ENCODE results near the gene HLF. TPM values are rescaled to one million over a fixed set of nuclear protein-coding genes. Genes with fewer than 3 reads are reported as not detected.

HLF gene
- total and polyA plus RNA-seq, 2 donors = 7.7 to 31.4 TPM

DNA sequence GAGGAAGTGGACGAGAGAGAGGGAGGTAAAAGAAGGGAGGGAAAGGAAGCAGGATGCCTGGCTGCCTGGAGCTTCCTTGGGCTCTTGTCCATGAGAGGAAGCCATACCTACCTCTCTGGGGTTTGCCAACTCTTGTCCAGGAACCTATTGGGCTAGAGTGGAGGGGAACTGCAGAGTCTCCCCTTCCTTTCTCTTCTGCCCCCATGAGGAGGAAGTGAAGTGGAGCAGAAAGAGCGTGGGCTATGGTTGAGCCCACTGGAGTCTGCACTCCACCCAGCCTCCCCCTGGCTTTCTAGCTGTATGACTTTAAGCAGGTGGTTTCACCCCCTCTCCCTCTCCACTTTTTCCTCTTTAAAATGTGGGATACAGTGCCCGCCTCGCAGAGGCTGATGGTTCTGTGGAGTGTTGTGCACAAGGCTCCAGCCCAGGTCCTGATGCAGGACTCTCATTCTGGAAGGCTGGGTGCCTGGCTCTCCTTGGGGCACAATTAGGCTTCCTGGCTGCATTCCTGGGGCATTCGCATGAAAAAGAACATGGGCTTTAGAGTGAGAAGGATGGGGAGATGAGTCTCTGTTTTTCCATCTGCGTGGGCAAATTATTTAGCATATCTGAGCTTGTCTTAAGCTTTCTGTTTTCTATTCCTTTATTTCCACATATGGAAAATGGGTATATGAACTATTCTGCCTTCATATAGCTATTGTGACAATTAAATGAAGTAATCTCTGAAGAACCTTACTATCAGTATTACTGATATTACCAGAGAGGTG lies 40.7 kb downstream of the HLF start:
- WGBS = 94% methylated on average over 6 of the region's 6 CpGs
- Histone ChIP-seq H3K4me3 (ENCODE audit: low read depth, low read length) (no peak overlapping the region), H3K4me1 (ENCODE audit: insufficient read depth) (no peaks in the 10 kb centered on the region), H3K36me3 (ENCODE audit: insufficient read depth) (no peaks in the 10 kb centered on the region), H3K27ac (ENCODE audit: low read depth) (no peak overlapping the region)
- DNase-seq (ENCODE audit: extremely low spot score) = no peak

DNA sequence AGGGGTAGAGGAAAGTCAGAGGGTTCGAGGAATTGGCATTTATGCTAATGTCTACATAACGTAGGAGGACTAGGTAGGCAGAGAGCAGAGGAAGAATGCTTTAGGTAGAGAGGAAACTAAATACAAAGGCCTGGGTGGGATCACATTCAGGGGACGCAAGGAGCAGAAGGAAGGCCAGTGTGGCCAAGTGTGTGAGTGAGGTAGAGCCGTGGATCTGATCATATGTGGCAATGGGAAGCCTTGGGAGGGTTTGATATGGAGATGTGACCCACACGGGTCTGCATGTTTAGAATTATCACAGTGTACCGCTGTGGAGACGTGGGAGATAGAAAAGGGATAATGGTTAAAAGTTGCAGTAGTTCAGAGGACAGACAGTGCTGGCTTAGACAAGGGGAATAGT lies 43.1 kb downstream of the HLF start:
- no peaks in the 10 kb centered on the region for H3K4me1 ChIP-seq (ENCODE audit: insufficient read depth)
- H3K27ac ChIP-seq (ENCODE audit: low read depth) = no peak overlapping the region
- no peak overlapping the region for H3K4me3 ChIP-seq (ENCODE audit: low read depth, low read length)
- no peaks in the 10 kb centered on the region for H3K36me3 ChIP-seq (ENCODE audit: insufficient read depth)
- DNase-seq (ENCODE audit: extremely low spot score) = no peak
- WGBS = 89% methylated on average over 7 of the region's 7 CpGs

DNA sequence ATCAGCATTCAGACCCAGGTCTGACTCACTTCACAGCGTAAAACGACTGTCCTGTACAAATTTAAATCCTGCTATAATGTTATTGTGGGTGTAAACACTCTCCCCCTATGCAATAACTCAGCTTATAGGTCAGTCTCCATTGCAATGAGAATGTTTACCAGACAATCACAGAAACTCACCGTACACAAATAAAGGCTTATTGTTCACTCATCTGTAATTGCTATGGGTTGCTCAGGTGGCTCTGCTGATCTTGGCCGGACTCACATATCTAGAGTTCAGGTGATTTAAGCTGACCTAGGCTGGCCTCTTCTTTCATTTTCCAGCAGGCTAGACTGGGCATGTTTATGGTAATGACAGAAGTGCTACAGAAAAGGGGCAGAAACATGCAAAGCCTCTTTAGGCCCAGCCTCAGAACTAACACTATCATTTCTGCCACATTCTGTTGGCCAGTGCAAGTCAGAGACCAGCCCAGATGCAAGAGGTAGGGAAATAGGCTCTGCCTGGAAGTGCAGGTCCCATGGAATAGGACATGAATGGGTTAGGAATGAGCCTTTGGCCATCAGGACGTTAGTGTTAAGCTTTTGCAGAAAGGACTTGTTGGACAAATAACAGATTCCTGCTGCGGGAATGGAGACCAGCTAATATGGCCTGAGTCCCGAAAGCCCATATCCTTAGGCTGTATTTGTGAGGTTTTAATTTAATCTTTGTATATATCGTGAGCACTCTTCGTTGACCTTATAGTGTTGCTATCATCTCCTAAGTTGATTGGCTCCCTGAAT lies 44.0 kb downstream of the HLF start:
- H3K36me3 ChIP-seq (ENCODE audit: insufficient read depth) = no peaks in the 10 kb centered on the region
- H3K27ac ChIP-seq (ENCODE audit: low read depth) = no peak overlapping the region
- 71% methylated on average over 9 of the region's 9 CpGs for WGBS
- H3K4me3 ChIP-seq (ENCODE audit: low read depth, low read length) = no peak overlapping the region
- no peak for DNase-seq (ENCODE audit: extremely low spot score)
- no peaks in the 10 kb centered on the region for H3K4me1 ChIP-seq (ENCODE audit: insufficient read depth)

DNA sequence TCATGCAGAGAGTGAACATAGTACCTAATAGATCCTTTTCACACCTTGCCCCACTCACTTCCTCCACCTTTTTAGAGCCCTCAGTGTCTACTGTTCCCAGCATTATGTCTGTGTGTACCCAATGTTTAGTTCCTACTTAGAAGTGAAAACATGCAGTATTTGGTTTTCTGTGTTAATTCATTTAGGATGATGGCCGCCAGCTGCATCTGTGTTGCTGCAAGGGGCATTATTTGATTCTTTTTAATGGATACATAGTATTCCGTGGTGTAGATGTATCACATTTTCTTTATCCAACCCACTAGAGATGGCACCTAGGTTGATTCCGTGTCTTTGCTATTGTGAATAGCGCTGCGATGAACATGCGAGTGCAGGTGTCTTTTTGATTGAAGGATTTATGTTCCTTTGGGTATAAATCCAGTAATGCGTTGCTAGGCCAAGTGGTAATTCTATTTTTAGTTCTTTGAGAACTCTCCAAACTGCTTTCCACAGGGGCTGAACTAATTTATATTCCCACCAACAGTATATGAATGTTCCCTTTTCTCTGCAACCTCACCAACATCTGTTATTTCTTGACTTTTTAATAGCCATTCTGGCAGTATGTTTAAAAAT lies 47.1 kb downstream of the HLF start:
- DNase-seq (ENCODE audit: extremely low spot score) = no peak
- H3K27ac ChIP-seq (ENCODE audit: low read depth) = no peak overlapping the region
- no peaks in the 10 kb centered on the region for H3K36me3 ChIP-seq (ENCODE audit: insufficient read depth)
- H3K4me3 ChIP-seq (ENCODE audit: low read depth, low read length) = no peak overlapping the region
- H3K4me1 ChIP-seq (ENCODE audit: insufficient read depth) = no peaks in the 10 kb centered on the region
- WGBS = 90% methylated on average over 7 of the region's 7 CpGs

DNA sequence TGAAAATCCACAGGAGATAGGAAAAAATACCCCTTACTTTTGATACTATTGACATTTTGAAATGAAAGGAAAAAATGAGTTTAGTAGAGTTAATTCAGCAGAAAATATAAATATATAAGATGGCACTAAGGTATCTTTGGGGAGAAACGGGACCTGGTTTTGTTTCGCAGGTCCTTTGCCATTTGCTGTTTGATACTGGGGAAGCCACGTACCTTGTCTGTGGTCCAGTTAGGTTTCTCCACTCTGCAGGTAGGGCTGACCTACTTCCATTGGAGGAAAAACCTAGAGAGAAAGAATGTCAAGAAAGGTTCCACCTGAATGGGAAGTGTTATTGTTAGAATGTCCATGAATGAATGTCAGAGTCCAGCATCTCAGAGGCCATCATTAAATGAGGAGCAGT lies 48.1 kb downstream of the HLF start:
- Histone ChIP-seq H3K4me1 (ENCODE audit: insufficient read depth) (no peaks in the 10 kb centered on the region), H3K4me3 (ENCODE audit: low read depth, low read length) (no peak overlapping the region), H3K36me3 (ENCODE audit: insufficient read depth) (no peaks in the 10 kb centered on the region), H3K27ac (ENCODE audit: low read depth) (no peak overlapping the region)
- 98% methylated on average over 3 of the region's 3 CpGs for WGBS
- no peak for DNase-seq (ENCODE audit: extremely low spot score)

DNA sequence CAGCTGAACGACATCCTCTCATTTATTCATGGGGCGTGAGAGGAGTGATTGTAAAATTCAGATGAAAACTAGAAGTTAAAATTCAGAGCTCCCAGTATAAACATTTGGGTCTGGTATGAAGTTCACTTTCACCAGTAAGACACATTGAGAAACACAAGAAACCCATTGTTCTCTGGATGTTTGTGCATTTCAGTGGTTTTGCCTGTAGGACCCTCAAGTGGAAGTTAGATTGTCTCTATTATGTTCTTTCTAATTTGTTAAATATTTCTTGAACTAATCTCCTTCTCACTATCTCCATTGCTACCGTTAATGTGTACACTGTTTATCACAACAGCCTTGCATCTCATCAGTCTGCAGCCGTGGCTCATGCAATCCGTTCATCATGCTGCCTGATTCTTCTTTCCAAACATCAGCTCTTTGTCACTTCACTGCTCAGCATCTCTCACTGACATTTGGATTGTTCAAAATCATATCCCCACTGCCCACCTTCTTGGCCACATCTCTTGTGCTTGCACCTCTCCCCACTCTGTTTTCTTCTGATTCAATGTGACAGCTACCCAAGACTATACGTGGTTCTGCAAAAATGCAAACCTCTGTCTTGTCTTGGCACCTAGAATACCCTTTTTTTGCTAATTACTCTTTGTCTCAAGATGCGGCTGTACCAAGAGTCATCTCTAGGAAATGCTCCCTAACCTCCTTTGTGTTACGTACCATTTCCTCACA lies 49.5 kb downstream of the HLF start:
- H3K36me3 ChIP-seq (ENCODE audit: insufficient read depth) = no peaks in the 10 kb centered on the region
- no peak overlapping the region for H3K4me3 ChIP-seq (ENCODE audit: low read depth, low read length)
- no peak for DNase-seq (ENCODE audit: extremely low spot score)
- H3K4me1 ChIP-seq (ENCODE audit: insufficient read depth) = no peaks in the 10 kb centered on the region
- H3K27ac ChIP-seq (ENCODE audit: low read depth) = no peak overlapping the region
- 86% methylated on average over 8 of the region's 8 CpGs for WGBS

DNA sequence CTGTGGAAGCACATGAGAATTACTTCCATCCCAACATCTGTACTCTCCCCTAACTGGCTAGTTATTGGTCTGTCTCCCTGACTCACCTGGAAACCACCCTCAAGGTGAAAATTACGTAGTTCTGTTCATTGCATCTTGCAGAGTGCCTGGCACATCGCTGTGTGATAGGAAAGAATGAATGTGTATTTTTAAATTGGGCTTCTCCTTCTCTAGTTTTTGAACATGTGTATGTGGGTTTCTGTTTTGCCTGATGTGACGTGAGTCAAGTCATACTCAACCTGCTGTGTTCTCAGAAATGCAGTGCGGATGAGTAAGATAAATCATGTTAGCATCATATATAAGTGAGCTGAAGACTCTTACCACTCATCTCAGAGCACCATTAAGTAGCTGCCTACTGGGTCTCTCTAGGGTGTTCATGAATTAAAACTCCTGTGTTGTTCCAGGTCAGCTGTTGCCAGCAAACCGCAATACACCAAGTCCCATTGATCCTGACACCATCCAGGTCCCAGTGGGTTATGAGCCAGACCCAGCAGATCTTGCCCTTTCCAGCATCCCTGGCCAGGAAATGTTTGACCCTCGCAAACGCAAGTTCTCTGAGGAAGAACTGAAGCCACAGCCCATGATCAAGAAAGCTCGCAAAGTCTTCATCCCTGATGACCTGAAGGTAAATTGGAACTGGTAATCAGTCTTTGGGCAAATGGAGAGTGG lies 50.2 kb downstream of the HLF start:
- 93% methylated on average over 8 of the region's 8 CpGs for WGBS
- no peak for DNase-seq (ENCODE audit: extremely low spot score)
- no peaks in the 10 kb centered on the region for H3K4me1 ChIP-seq (ENCODE audit: insufficient read depth)
- H3K36me3 ChIP-seq (ENCODE audit: insufficient read depth) = no peaks in the 10 kb centered on the region
- no peak overlapping the region for H3K27ac ChIP-seq (ENCODE audit: low read depth)
- no peak overlapping the region for H3K4me3 ChIP-seq (ENCODE audit: low read depth, low read length)

DNA sequence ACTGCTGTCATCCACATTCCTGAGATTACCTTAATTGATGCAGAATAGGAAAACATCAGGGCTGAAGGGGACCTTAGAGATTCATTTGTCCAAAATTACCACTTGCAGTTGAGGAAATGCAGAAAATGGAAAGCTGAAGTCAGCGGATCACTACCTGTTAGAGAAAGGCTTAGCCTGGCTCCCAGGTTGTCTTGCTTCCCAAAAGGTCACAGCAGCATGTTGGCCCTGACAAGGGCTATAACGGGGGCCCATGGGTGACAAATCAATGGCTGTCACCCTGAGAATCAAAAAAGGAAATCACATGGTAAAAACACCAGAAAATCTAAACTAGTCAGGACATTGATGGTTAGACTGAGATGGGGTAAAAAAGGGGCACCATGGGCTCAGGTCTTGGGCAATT lies 51.7 kb downstream of the HLF start:
- H3K27ac ChIP-seq (ENCODE audit: low read depth) = no peak overlapping the region
- H3K36me3 ChIP-seq (ENCODE audit: insufficient read depth) = no peaks in the 10 kb centered on the region
- no peak overlapping the region for H3K4me3 ChIP-seq (ENCODE audit: low read depth, low read length)
- WGBS = 91% methylated on average over 2 of the region's 2 CpGs
- no peak for DNase-seq (ENCODE audit: extremely low spot score)
- no peaks in the 10 kb centered on the region for H3K4me1 ChIP-seq (ENCODE audit: insufficient read depth)

DNA sequence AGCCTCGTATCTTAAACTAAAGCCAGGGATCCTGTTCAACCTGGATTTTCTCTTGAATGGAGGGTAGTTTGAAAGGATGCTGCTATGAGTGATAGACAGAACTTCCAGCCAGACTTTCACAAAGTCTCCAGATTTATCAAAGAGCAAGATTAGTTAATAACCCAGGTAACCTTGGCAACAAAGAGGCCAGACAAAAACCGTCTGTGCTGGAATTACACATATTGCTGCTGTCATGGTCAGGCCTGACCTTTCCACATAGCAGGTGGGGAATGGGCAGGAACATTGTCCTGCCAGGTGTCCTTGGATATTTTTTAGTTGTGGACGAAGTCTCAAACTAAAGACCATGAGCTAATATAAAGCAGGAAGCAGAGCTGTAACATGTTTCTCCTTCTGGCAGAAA lies 52.5 kb downstream of the HLF start:
- Histone ChIP-seq H3K27ac (ENCODE audit: low read depth) (no peak overlapping the region), H3K4me3 (ENCODE audit: low read depth, low read length) (no peak overlapping the region), H3K36me3 (ENCODE audit: insufficient read depth) (no peaks in the 10 kb centered on the region), H3K4me1 (ENCODE audit: insufficient read depth) (no peaks in the 10 kb centered on the region)
- whole genome bisulfite sequencing = 94% methylated on average over 3 of the region's 3 CpGs
- DNase-seq (ENCODE audit: extremely low spot score) = no peak

DNA sequence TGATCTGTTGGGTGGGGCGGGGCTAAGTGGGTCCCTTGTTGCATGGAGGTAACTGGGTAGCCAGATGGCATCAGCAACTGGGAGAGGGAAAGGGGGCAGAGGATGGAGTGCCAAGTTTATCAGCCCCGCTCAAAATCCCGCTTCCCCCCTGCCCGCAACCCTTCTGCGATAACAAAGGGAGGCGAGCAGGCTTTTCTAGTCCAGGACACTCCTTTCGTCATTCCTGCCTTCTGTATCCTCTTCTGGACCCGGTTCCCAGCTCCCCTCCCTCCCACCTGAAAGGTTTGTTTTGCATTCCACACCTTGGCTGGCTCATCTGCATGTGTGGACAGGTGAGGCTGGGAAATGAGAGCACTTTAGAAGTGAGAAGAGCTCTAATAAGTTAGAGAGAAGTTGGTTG lies 53.3 kb downstream of the HLF start:
- Histone ChIP-seq H3K4me3 (ENCODE audit: low read depth, low read length) (no peak overlapping the region), H3K27ac (ENCODE audit: low read depth) (no peak overlapping the region), H3K36me3 (ENCODE audit: insufficient read depth) (no peaks in the 10 kb centered on the region), H3K4me1 (ENCODE audit: insufficient read depth) (no peaks in the 10 kb centered on the region)
- WGBS = 97% methylated on average over 8 of the region's 8 CpGs
- DNase-seq (ENCODE audit: extremely low spot score) = no peak

DNA sequence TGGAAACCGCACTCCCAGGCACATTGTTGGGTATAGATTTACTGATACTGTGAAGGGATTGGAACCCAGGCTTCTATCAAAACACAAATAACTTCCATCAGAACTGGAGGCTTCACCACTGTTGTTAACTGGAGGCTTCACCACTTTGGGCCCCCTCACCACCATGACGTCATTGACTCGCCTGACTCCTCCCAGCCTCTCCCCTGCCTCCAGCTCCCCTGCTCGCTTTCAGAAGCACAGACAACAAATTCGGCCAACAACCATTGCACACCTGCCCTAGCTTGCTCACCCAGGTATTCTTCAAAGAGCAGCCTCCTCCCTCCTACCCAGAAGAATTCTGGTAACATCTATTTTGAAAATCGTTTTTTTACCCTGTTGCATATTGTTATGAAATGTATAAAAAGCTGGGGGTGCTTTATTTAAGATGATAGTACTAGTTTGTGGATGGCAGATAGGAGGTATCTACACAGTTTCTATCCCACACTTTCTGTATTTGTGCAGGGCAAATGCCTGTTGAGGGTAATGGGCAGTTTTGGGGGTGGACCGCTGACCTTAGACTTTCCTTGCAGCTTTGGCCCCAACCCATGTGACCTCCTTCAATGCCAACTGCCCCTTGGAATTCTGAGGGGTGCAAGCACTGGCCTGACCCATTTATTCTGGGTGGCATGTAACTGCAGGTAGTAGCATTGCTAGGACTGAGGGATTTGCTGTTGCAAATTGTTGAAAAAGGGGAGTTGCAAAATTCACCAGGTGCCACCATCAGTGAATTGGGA lies 54.1 kb downstream of the HLF start:
- Histone ChIP-seq H3K27ac (ENCODE audit: low read depth) (no peak overlapping the region), H3K4me1 (ENCODE audit: insufficient read depth) (no peaks in the 10 kb centered on the region), H3K36me3 (ENCODE audit: insufficient read depth) (no peaks in the 10 kb centered on the region), H3K4me3 (ENCODE audit: low read depth, low read length) (no peak overlapping the region)
- WGBS = 91% methylated on average over 7 of the region's 7 CpGs
- DNase-seq (ENCODE audit: extremely low spot score) = no peak

DNA sequence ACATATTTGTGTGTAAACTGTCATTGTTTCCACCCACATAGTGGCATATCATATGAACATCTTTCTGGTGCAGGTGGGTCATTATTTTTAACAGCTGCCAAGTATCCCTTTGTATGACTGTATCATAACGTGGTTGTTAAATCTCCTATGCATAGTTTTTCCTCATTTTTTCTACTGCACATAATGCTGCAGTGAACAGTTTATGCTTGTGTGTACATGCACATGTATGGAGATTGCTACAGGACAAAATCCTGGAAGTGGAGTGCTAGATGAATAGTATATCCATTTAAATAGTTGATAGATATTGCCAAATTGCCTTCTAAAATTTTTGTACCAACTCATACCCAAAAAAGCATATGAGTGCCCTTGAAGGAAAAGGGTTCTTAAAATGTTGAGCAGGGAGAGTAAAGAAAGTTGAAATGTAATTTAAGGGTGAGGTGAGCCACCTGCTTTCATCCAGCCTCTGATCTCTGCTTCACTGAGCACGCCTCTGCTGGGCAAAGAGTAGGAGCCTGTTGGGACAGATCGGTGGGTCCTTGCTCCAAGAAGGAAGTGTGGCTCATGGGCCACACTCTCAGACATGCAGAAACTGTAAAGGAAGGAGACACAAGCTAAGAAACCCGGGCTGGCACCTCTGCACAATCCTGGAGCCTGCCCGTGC lies 55.3 kb downstream of the HLF start:
- Histone ChIP-seq H3K36me3 (ENCODE audit: insufficient read depth) (no peaks in the 10 kb centered on the region), H3K4me1 (ENCODE audit: insufficient read depth) (no peaks in the 10 kb centered on the region), H3K27ac (ENCODE audit: low read depth) (no peak overlapping the region), H3K4me3 (ENCODE audit: low read depth, low read length) (no peak overlapping the region)
- no peak for DNase-seq (ENCODE audit: extremely low spot score)
- 92% methylated on average over 5 of the region's 5 CpGs for WGBS

Measured in urinary bladder (tissue), 4 donors.